A549 treated with AZD9567 at 1 μM for 4 hours (cell line): ENCODE data around the gene OSBPL1A. TPM values are rescaled to one million over a fixed set of nuclear protein-coding genes. Genes with fewer than 3 reads are reported as not detected.

ENCODE experiments used
- total RNA-seq: library from RNA; stranded (reverse); fragments of 200-300 nt; extraction: Qiagen RNA extraction; gene quantifications from 5 replicates; pipeline ENCODE4 v1.2.3, GENCODE V29; 2022; ENCODE audit not compliant: insufficient read depth

The OSBPL1A gene
- total RNA-seq, result 11.6 to 23.1 TPM (median 13.1 TPM) in 5 replicates

DNA sequence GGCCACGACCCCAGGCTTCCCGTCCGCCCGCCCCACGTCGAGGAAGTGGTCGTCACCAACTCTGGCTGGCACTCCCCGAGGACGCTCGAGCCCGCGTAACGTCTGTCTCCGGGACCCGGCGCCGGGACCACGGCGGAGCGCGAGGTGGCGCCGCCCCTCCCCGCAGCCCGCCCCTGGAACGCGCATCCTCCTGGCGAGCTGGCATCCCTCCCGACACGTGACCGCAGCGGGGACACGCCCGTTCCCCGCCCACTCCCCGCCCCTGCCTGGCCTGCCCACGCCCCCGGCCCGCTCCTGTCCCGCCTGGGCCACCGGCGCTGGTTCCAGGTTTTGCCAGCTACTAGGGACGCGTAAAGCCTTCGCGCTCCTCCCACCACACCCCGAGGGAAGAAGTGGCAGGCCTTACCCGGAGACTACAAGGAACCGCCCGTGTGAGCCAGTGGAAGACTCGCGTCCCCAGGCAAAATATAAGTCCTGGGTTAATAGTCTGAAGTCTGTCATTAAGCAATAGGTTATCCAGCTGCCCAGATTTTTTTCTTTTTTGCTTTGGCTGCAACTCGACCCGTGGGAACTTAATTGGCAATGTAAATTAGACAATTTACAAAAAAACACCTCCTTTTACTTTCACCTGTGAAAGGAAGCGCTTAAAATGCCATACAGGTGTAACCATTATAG, at the start of gene OSBPL1A:
OSBPL1A (minus strand) TSS at position 131 of the 675 bp plus-strand sequence. CDS start 20,291 bp downstream, outside the sequence.

DNA sequence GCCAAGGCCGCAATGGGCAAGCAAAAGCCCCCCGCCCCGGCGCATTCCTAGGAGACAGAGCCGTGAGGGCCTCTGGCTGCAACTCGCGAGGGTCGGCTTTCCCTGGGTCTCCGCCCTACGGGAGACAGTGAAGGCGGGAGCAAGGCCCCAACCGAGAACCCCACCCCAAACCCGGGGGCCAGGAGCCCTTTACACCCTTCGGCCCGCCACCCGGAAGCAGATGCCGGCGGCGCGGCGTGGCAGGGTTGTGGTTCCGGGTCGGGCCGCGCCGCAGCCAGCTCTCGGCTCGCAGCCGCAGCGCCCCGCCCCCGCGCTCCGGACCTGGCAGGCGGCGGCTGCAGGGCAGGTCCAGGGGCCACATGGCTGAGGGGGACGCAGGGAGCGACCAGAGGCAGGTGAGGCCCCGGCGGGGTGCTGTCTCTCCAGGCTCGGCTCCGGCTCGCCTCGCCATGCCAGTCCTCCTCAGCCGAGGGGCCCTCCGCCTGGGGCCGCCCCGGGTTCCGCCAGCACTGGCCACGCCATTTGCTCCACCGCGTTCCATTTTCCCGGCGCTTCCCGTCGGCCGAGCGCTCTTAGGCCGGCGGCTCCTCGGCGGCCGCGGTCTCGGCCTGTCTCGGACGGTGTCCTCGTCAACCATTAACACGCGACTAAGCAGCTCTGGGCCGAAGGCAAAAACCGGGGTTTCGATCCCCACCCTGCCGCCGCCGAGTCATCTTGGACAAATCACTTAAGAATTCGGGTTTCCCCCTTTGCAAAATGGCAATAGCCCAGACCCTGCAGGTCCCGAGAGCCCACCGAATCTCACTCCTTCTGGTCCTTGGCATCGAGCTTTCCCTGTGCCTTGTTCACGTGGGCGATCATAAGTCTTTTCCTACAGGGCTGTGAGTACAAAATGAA, 29.0 kb upstream of the OSBPL1A start, which contains the start of gene IMPACT:
IMPACT (plus strand) TSS at position 273 of the 897 bp plus-strand sequence; CDS start at position 360, 87 bp downstream.

DNA sequence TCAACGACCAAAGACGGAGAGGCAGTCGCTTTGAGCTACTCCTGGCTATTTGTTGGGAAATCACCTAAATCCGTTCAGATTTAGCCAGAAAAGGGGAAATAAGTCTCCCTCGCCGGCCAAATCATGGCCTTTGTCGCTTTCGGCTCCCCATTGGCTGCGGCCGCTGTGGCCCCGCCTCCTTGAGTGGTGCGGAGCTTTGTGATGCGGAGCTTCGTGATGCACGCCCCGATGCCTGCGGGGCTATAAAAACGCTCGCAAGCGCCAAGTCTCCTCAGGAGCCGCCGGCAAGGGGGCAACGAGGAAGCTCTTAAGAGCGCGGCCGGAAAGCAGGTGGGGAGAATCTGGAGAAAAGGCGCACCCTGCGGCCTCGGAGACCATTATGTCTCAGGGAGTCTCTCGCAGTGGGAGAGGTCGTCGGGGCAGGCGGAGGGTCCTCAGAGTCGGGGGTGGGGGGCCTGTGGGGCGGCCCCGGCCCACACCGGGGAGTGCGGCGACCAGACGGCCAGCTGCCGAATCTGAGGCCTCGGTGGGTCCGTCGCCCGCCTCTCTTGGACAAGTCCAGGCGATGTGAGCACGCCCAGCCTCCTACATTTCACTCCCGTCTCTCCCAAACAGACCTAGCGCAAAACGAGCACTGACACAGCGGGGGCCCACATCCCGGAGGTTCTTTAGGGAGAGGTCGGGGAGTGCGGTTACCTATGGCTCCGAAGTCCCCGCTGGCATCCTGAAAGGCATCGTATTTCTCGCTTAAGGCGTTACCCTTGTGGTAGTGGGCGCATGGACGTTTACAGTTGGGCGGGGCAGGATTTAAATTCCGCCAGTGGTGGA, 258.6 kb downstream of the OSBPL1A start, which contains the start of gene CABYR:
CABYR (plus strand) TSS at position 274 of the 828 bp plus-strand sequence. CDS start 4,053 bp downstream, outside the sequence.

Other genes starting within 250 kb of the OSBPL1A start
- gene IMPACT, start 28.8 kb upstream of the OSBPL1A start, total RNA-seq, result 10.4 to 19.5 TPM (median 13.7 TPM) in 5 replicates
- gene HRH4, start 62.8 kb upstream of the OSBPL1A start, total RNA-seq, result 0.02 TPM in 1 of 5 replicates, not detected in the others